ENCODE results near the gene NEK7. TPM values are rescaled to one million over a fixed set of nuclear protein-coding genes. Genes with fewer than 3 reads are reported as not detected.

The NEK7 gene
- total RNA-seq, 4 donors from 2014 or later, result 45.7 to 75.7 (median 53.5) TPM

DNA sequence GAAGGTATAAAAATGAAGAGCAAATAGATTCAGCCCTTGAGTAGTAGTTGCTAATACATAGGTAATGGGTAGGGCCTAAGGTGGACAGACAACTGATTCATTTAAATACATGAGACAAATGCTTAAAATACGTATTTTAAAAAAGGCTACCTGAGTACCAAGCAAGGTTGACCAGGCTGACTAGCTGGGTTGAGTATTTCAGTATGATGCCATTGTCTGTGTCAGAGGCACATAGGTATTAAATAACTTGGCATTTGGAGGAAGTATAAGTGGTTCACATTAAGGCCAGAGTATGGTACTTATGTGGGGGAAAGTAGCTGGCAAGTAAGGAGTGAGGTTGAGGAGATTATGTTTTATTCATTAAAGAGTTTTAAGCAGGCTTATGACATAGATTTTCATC is 19.4 kb downstream of the NEK7 start:
- no peak overlapping the region for H3K4me3 ChIP-seq
- no peak for DNase-seq (ENCODE audit: low spot score in 2 of 2)
- WGBS, result 87% methylated on average over 1 of the region's 1 CpG
- H3K9me3 ChIP-seq, result no peaks in the 10 kb centered on the region
- no peaks in the 10 kb centered on the region for H3K36me3 ChIP-seq
- H3K4me1 ChIP-seq, result peaks cover 39% of the 10 kb centered on the region
- TF ChIP-seq EP300 (IDR thresholded peaks at IDR 0.05), result no peak
- TF ChIP-seq POLR2A (IDR thresholded peaks at IDR 0.05), result no peak
- no peak for TF ChIP-seq POLR2AphosphoS5 (IDR thresholded peaks at IDR 0.05)
- TF ChIP-seq, protein P1, sequence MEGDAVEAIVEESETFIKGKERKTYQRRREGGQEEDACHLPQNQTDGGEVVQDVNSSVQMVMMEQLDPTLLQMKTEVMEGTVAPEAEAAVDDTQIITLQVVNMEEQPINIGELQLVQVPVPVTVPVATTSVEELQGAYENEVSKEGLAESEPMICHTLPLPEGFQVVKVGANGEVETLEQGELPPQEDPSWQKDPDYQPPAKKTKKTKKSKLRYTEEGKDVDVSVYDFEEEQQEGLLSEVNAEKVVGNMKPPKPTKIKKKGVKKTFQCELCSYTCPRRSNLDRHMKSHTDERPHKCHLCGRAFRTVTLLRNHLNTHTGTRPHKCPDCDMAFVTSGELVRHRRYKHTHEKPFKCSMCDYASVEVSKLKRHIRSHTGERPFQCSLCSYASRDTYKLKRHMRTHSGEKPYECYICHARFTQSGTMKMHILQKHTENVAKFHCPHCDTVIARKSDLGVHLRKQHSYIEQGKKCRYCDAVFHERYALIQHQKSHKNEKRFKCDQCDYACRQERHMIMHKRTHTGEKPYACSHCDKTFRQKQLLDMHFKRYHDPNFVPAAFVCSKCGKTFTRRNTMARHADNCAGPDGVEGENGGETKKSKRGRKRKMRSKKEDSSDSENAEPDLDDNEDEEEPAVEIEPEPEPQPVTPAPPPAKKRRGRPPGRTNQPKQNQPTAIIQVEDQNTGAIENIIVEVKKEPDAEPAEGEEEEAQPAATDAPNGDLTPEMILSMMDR (IDR thresholded peaks at IDR 0.05), result no peak
- no peak overlapping the region for H3K27ac ChIP-seq
- H3K27me3 ChIP-seq, result no peaks in the 10 kb centered on the region

DNA sequence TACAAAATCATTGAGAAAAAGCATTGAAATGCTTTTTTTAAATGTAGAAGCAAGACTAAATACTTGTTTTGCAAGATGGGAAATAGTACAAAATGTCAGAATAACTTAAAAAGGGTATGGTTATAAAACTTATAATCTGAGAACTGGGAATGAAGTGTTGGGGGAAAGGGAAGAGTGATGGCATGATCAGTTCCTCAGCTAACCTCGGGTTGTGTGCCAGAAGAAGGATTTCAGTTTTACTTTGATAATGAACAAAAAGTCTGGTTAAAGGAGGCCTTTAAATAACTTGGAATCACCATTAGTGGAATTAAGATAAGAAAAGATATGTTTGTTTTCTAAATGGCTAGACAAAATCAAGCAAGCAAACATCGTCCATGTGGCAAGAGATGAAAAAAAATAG is 20.7 kb downstream of the NEK7 start:
- Histone ChIP-seq H3K9me3 (no peaks in the 10 kb centered on the region), H3K27me3 (no peaks in the 10 kb centered on the region), H3K4me3 (no peak overlapping the region), H3K4me1 (peaks cover 32% of the 10 kb centered on the region), H3K36me3 (no peaks in the 10 kb centered on the region), H3K27ac (no peak overlapping the region)
- no peak for DNase-seq (ENCODE audit: low spot score in 2 of 2)
- TF ChIP-seq EP300 (IDR thresholded peaks at IDR 0.05) (no peak), POLR2A (IDR thresholded peaks at IDR 0.05) (no peak), POLR2AphosphoS5 (IDR thresholded peaks at IDR 0.05) (no peak)
- TF ChIP-seq, protein P1 (IDR thresholded peaks at IDR 0.05), result no peak
- 45% methylated on average over 2 of the region's 2 CpGs for WGBS

GRCh38 chr1:198178615-198179014 is 21.8 kb downstream of the NEK7 start:
- DNase-seq (ENCODE audit: low spot score in 2 of 2), result no peak
- H3K9me3 ChIP-seq, result no peaks in the 10 kb centered on the region
- WGBS, result 89% methylated on average over 1 of the region's 1 CpG
- TF ChIP-seq, protein P1 (IDR thresholded peaks at IDR 0.05), result no peak
- no peak for TF ChIP-seq POLR2A (IDR thresholded peaks at IDR 0.05)
- no peak for TF ChIP-seq POLR2AphosphoS5 (IDR thresholded peaks at IDR 0.05)
- TF ChIP-seq EP300 (IDR thresholded peaks at IDR 0.05), result no peak
- H3K27me3 ChIP-seq, result no peaks in the 10 kb centered on the region
- H3K4me1 ChIP-seq, result peaks cover 32% of the 10 kb centered on the region
- H3K4me3 ChIP-seq, result no peak overlapping the region
- H3K27ac ChIP-seq, result no peak overlapping the region
- no peaks in the 10 kb centered on the region for H3K36me3 ChIP-seq

GRCh38 chr1:198179556-198179981 is 22.8 kb downstream of the NEK7 start:
- Histone ChIP-seq H3K4me3 (no peak overlapping the region), H3K9me3 (no peaks in the 10 kb centered on the region), H3K27me3 (no peaks in the 10 kb centered on the region), H3K27ac (no peak overlapping the region), H3K36me3 (no peaks in the 10 kb centered on the region), H3K4me1 (peaks cover 27% of the 10 kb centered on the region)
- no peak for TF ChIP-seq POLR2AphosphoS5 (IDR thresholded peaks at IDR 0.05)
- no peak for TF ChIP-seq POLR2A (IDR thresholded peaks at IDR 0.05)
- no peak for TF ChIP-seq EP300 (IDR thresholded peaks at IDR 0.05)
- TF ChIP-seq, protein P1 (IDR thresholded peaks at IDR 0.05), result no peak
- DNase-seq (ENCODE audit: low spot score in 2 of 2), result no peak
- WGBS, result 24% methylated on average over 2 of the region's 2 CpGs

DNA sequence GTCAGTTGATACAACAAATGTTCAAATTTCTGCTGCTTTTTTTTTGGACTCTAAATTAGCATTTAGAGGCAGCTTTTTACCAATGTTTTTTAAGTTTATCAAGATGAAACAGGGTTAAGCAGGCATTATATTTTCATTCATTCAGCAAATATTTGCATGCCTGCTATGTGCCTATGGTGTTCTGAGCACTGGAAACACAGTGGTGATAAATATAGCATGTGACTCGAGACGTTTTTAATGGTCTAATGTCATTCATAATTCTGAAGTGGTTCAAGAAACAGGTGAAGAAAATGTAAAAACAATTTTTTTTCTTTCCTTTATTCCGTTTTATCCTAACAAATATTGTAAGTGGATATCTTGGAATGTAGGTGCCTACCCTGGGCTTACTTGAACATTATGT is 26.8 kb downstream of the NEK7 start:
- Histone ChIP-seq H3K4me3 (no peak overlapping the region), H3K27ac (no peak overlapping the region), H3K9me3 (no peaks in the 10 kb centered on the region), H3K4me1 (peaks cover 19% of the 10 kb centered on the region), H3K36me3 (no peaks in the 10 kb centered on the region), H3K27me3 (no peaks in the 10 kb centered on the region)
- no peak for DNase-seq (ENCODE audit: low spot score in 2 of 2)
- TF ChIP-seq, protein P1 (IDR thresholded peaks at IDR 0.05), result no peak
- no peak for TF ChIP-seq POLR2AphosphoS5 (IDR thresholded peaks at IDR 0.05)
- no peak for TF ChIP-seq EP300 (IDR thresholded peaks at IDR 0.05)
- no peak for TF ChIP-seq POLR2A (IDR thresholded peaks at IDR 0.05)
- 87% methylated on average over 3 of the region's 3 CpGs for WGBS

All from suprapubic skin (tissue), 4 donors.